CD4-positive, alpha-beta T cell treated with Interleukin-21 for 1 hour (primary cell): ENCODE data around the gene NTM.

Experiments
- DNase-seq: peaks from one replicate; pipeline ENCODE4 v3.0.0-alpha.2; 2020

The NTM gene

DNA sequence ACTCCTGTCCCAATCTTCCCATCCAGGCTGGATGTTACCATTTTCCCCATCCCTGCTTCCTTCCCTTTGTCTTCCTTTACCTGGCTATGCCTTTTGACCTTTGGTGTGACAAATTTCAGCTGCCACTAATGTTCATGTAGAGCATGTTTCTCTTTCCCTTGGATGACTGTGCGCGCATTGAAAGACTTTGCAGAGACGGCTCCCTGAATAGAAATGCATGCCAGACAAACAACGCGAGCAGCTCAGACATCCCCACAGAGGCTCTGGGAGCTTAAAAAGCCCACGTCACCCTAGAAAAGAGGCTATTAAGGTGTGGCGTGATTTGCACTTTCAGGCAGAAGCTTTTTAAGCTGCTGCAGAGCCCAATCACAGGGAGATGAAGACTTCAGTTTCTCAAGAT is 202.0 kb downstream of the NTM start:
- DNase-seq = no peak

DNA sequence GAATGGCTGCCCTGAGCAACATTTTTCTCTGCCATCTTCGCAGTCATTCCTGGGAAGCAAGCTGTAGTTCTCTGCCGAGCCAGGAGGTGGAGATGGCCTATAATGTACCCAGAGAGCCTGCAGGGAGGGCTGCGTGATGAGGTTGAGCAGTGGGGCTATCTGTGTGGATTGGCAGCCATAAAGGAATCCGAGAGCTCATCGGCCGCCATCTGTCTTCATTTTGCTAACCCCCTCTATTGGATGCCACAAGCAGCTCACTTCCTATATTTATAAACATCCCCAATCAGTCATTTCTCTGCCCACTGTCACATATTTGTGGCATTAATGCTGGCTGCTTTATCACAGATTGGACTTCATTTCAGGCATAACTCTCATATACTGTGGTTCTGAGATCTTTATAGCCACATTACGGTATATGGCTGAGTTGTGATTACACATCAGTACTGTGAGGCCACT is 209.5 kb downstream of the NTM start:
- no peak for DNase-seq

DNA sequence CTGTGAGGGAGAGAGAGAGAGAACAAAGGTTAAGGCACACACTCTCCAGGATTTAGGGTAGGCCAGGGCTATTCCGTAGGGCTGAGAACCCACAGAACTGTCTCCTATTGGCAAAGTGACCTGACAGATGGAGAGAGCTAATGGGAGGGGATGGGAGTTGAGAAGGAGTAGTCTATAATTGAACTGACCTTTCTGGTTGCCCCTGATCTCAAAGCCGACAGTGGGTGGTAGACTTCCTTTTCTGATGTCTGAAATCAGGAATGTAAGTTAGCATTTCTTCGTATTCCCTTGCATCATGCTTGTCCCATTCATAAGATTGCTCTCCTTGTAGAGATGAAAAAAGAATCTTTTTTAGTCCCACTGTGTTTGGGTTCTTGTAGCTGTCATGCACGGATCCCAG is 210.1 kb downstream of the NTM start:
- no peak for DNase-seq

DNA sequence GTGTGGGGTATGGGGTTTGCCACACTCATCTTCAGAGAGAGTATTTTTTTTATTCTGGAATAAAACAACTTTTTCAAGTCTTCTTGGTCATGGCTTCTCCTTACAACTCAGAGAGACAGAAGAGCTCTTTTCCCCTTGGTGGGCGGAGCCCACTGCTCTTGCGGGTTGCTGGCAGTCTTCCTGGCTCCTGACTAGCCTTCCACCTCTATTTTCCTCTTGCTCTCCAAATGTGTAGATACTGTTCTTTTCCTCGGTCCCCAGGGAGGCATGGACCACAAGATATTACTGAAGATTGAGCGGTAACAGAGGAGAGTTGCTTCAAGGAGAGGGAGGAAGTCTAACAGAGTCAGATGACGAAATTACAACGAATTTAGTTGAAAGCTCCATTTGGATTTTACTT is 210.6 kb downstream of the NTM start:
- no peak for DNase-seq

DNA sequence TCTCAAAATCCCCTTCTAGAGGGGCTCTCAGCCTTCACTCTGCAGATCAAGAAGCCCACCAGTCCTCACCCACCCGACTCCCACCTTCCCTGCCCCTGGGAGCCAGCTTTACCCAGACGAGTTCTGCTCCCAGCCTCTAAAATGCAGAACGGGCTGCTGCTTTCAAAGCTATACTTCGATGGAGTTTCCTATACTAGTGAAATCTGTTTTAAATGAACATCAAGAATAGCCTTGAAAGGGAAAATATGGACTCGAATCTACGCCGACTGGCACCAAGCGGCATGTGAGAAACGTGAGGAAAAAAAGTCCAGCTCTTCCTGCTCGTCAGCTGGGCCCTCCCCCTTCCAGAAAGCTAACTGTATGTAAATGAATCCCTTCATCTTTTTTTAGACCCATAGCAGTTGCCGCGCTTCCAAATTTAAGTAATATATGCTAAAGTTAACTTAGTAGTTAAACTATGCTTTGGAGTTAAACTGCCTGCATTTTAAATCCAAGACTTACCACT is 211.7 kb downstream of the NTM start:
- DNase-seq = no peak

DNA sequence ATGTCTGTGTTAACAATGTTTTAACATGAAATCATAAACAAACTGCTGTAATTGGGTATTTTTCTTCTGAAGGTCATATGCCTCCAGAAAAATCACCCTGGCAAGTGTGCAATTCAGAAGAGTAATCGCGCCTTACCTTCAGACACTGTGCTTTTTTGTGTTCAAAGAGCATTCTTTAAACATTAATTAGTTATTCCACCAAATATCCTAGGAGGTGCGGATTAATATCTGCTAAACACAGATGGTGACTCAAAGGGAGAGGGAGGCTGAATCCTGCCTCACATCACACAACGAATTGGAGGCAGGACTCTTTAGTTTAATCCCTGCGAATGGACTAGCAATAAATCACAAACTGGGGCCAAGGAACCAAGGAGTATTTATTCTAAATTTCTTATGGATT is 213.0 kb downstream of the NTM start:
- no peak for DNase-seq

DNA sequence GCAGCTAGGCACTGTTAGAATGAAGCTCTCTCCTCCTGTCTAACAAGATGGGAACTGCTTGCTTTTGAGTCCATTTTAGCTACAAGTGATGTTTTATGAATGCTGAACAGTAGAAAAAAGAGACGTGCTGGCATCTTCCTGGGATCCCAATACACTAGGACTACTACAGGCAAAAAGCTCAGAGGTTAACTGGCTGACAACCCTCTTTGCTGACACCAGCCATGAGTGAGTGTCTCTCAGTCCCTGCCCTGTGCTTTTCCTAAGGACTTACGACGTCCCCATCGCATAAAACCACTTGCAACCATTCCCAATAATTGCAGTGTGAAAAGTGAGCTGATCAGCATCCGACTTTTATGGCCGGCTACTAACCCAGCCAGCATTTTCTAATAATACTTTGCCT is 213.5 kb downstream of the NTM start:
- DNase-seq = no peak

DNA sequence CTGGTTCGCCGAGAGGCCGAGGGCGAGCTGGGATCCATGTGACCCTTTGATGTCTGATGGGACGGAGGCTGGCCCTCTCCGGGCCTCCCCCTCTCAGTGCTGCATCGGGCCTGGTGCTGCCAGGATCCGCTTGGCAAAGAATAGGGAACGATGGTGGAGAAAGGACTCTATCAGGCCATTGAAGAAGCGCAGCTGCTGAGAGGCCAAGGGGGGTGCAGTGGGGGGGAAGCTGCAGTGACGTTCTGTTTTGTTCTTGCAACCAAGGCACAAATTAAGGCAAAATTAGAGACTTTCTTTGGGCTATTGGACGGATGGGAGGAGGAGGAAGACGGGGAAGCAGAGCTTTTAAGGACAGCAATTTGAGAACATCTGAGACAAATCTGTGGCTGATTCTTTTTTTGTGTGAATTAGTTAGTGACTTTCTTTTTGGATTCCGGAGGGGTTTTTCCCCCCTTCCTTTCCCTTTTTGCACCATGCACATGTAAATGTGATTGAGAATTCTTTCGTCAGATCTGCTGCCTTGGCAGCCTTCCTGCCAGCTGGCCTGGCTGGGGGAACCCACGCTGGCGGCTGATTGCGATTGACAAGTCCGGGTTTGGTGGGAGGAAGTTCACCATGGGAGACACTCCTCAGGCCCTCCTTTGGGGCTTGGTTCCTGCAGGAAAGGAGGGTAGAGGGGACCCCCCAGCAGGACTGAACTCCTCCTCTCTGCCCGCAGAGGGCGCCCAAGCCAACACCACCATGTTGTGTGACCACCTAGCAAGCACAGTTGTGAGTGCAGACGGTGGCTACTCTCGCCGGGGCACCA is 214.6 kb downstream of the NTM start:
- no peak for DNase-seq

DNA sequence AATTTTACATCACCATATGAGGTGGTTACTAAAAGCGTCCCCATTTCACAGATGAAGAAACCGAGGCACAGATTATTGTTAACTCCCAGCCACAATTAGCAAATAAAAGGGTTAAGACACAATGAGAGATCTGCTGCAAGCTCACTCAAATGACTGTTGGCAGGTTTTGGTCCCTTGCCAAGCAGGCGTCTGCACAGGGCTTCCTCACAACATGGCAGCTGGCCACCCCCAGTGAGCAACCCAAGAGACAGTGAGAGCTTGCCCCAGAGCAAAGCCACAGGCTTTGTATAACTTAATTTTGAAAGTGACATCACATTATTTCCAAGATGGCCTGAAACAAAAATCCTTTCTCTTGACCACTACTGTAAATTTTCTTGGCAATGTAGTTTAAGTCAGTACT is 217.6 kb downstream of the NTM start:
- no peak for DNase-seq

DNA sequence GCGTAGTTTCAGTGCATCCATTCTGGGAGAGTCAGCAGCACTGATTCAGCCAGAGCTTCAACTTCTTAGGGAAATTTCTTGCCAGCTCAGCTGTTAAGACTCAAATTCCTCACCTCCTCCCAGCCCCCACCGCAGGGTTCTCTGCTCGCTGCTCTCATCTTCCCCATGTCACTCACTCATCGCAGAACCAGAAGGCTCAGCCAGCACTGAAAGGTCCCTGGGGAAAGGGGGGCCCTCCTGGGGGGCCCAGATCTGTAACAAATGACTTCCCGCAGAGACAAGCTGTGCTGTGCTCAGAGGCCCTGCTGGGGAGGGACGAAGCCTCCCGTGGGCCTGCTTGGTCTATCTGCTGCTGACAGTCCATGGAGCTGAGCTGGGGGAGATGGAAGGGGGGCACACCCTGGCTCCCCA is 220.6 kb downstream of the NTM start:
- no peak for DNase-seq

DNA sequence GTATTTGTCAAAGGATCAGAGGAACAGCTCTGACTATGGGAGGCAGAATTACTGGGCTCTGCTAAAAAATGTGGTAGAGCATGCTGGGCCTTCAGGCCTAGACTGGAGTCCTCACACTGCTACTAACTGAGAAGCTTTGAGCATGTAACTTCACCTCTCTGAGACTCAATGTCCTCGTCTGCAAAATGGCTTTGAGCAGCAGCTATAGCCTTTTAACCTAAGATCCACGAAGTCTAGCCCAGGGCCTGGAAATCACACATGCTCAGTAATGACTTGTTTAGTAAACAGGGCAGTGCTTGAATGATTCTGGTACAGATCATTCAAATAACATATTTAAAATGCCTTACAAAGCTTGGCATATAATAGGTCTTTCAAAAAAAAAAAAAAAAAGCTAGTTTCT is 221.7 kb downstream of the NTM start:
- no peak for DNase-seq

DNA sequence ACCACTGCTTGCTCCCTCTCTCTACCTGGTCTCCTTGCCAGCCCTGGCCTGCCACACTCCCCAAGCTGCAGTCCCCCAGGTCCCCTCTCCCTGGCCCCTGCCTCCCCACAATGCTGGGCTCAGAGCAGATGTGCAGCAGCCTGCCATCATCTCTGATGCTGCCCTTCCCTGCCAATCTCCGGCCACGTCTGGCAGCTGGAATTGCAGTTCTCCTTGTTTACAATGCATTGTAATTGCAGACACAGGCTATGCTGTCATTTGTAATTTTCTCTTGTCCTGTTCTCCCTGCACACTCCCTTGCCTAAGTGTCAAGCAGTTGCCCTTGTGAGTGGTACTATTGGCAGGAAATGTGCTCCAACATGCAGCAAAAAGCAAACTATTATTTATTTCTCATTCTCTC is 222.3 kb downstream of the NTM start:
- DNase-seq = no peak

DNA sequence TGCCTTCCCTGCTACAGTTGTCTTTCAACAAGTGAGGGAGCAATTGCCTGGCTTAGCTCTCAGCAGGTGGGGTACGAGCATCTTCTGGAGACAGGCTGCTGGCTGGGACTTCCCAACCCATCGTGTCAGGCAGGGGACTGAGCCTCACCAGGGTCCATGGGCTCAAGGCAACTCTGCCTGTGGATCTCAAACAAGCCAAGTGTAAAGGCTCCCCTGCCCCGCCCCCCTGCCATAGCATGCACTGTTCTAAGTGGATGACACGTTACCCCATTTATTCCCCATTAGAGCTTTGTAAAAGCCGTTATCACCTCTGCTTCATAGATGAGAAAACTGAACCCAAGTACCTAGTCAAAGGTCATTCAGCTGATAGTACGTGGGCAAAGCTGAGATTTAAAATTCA is 222.9 kb downstream of the NTM start:
- no peak for DNase-seq

DNA sequence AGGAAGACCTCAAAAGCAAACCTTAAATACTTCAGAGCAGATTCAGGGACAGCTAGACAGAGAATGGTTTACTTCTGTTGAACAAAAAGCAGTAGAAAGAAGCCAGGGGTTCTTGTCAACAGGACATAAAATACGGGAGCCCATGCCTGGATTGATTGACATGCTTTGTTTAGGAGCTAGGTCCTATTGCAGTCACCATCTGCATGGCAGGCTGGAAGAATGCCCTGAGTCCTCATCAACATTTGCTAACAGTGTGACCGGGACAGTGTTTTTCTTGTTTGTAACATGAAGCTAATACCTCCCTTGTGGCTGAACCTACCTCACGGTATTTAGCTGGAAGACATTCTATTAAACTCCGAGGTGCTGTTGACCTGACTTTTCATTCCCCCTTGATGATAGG is 225.4 kb downstream of the NTM start:
- DNase-seq = no peak

DNA sequence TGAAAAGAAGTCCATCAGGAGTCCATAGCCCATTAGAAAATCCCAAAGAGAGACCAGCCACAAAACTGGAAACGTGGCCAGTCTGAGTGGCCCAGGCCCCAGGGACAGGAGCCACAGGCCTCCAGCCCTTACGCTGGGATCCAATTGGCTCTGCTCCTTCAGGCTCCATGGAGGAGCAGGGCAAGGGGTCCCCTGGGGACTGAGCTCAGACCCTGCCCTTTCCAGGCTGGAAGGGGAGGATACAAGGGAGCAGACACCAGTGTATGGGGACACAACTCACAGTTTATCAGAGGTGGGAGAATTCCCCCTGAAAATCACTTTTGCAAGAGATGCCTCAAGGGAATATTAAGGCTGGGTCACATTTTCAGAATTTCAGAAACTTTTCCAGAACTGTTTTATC is 227.5 kb downstream of the NTM start:
- DNase-seq = no peak

DNA sequence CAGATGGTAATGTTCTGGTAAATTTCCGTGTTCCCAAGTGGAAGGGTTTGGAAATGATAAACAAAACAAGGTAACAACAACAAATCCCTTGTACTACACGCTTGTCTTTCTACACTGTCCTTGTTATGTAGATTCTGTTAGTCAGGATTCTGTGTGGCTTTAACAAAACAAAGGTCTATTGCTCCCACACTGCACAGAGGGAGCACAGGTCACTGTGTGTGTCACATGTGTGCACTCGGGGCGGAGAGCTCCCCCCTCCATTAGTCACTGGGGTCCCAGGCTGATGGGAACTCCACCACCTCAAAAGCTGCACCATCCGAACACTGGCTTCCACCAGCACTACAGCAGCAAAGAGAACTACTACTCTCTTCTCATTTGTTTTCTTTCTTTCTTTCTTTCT is 227.9 kb downstream of the NTM start:
- DNase-seq = no peak

DNA sequence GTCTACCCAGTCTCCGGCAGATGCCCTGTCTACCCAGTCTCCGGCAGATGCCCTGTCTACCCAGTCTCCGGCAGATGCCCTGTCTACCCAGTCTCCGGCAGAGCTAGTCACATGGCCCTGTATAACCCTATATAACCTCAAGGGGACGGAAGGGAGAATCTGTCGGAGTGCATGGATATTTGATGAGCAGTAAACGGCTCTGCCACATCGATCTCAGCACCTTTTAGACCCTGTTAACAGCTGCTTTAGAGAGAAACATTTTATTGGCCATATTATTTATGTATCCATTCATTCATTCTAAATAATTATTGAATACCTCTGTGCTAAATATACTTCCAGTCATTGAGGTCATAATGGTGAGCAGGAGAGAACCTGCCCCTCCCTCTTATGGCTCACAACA is 228.9 kb downstream of the NTM start:
- DNase-seq = no peak

DNA sequence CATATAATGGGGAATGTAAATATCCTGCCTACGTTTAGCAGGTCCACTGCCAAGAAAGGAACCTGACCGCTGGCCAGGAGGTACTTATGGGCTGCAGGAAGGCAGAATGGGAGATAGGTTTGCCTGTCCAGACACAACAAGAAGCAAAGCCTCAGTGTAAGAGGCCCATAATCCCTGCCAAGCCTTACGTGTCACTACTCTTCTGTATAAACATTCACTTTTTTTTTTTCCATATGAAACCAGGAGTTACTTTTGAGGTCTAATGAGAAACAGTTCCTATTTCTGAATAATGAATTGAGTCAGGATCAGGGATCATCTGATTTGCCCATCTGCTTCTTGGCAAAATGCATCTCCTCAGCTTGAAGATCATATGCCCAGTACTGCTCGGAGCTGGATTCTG is 230.2 kb downstream of the NTM start:
- DNase-seq = no peak

DNA sequence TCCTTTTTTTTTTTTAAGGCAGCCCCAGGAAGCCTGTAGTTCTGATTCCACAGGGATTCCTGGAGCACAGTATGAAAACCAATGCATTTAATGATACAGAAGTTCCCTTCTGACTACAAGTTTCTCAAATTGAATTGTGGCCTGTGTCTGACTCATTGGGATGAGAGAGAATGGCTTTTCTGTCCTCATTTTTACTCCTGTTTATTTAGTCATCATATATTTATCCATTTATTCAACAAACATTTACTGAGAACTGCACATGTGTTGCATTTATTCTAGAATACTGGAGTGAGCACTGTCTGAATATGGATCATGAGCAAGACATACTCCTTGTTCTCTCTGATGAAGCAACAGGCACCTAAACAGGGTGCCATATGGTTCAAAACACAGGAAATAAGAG is 231.2 kb downstream of the NTM start:
- no peak for DNase-seq

DNA sequence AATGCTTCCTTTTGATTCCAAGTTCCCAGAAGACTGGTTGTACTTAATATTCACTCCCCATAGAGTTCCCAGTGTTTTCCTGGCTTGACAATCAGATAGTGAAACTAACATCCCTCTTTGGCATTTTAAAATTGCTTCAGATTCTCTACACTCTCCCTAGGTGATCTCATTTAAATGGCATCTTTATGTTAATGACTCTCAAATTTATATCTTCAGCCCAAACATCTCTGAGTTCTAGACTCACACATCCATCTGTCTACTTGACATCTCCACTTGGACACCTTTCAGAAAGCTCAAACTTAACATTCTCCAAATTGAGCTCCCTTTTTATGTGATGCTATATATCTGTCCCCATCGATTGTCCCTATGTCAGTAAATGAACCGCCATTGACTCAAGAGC is 232.0 kb downstream of the NTM start:
- DNase-seq = no peak

DNA sequence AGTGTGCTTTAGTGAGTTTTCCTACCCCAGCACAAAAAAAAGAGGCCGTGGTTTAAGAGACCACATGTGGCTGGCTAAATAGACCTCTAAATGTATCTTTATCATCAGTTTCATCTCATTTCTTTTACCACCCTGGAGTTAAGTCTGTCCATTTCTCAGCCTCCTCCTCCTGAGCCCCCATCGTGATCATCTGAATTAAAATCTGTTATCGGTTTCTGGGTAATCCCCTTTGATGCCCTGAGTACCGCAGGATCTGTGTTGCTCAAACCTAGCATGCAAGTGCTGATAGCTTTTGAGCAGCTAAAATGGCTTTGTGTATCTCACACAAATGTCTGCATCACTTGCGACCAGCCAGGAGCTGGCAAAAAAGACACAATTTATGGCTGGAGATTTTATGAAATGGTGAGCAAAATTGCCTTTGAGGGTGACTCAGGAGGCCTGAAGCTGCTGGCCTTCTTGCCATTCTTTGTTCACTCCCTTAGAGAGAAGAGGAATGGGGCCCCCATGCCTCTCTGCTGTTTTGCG is 236.5 kb downstream of the NTM start:
- DNase-seq = no peak

DNA sequence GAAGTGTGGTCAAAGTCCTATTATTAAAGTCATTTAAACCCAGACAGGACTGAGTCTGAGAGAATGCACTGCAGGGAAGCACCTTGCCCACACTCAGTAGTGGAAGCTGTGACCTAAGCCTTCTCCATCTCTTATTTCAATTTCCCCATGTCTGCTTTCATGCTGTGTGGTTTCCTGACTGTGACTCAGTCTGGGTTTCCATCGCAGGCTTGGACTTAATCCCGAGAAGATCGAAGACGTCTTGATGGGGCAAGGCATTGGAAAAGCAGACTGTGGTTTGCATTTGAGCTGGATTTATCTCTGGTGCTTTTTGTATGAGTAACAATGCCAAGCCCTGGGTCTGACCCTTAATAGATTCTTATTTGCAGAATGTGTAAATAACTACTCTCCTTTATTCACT is 238.9 kb downstream of the NTM start:
- no peak for DNase-seq

DNA sequence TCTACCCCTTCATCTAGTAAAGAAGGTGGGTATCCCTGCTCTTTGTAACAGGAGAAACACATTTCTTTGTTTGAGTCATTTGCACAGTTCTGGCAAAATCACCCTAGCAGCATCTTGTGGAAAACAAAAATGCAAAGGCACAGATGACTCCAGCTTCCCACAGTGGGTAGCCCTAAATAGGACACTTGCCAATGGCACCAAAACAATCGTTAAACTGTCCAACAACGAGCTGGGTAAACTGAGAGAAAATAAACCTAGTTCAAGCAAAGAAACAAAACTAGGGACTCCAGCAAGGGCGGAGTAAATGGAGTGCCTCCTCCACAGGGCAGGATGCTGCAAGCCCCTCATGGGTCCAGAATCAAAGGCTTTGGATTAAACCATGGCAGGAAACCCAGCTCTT is 239.5 kb downstream of the NTM start:
- DNase-seq = no peak

DNA sequence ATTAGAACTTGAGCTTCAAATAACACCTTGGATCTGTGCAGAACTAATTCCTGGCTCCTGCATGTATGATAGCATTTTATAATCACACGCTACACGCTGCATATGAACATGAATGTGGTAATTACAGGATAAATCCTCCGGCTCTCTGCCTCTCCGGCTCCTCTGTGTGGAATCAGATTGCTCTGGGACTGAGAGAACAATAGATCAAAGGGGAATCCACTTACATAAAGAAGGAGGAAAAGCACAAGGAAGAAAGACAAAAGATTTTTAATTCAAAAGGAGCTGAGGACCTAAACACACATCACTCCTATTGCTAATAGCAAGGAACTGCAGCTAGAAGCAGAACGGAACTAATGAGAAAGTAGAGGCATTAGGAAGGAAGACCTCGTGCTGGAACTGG is 240.9 kb downstream of the NTM start:
- DNase-seq = no peak

DNA sequence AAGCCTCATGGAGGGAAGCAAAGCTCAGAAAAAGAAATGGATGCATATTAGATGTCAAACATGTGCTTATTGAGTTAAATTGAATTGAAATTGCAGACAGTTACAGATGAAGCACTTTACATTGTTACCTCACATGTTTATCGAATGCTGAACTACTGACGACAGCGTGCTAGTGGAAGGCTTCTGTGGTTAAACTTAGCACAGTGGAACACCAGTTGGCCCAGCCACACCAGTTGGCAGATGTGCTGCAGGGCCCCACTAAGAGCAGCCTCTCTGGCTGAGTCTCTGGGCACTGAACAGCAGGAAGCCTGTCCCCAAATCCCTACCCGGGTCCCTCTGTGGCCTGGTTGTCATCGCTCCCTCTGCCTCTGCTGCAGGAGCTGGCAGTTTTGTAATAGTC is 242.1 kb downstream of the NTM start:
- DNase-seq = no peak
